COLO668 (cell line): ENCODE results near the gene GLT6D1.

ENCODE experiments used
- DNase-seq: peaks from one replicate; lab custom pipeline; 2025; ENCODE audit not compliant: unreplicated experiment; lab: John Stamatoyannopoulos, UW

GLT6D1 gene

DNA sequence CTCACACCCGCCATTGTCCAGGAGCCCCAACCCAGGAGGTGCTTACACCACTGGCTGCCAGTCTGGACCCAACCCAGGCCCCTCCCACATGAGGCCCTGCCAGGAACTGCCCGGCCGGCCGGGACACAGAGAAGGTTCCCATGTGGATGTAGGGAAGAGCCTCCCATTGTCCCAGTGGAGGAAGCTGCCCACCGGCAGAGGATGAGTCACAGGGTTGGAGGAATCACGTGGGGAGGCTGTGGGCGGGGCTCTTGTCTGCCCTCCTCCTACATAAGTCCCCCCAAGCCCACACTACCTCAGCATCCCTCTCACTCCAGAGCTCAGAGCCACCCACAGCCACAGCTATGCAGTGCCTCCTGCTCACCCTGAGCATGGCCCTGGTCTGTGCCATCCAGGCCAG, 51.7 kb downstream of the GLT6D1 start:
- no peak for DNase-seq

DNA sequence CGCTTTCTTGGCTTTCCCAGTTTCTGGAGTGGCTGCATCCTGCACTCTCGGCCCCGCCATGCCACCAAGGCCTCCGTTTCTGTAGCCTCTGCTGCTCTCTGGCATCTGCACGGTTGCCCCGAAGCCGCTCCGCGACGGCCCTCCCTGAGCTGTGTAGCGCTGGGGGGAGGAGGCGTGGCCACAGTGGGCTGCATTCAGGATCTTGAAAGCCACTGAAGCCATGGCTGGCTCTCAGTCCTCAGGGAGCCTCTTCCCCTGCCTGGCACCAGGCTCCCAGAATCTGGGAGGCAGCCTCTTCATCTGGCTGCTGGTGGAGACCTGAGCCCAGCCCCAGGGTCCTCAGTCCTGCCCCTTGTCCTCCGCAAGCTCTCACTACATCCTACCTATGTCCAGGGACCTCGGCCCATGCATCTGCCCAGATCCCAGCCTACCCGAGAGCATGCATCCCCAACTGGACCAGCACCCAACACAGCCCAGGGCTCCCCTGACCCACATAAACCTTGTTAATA, 52.7 kb downstream of the GLT6D1 start:
- DNase-seq, result no peak

DNA sequence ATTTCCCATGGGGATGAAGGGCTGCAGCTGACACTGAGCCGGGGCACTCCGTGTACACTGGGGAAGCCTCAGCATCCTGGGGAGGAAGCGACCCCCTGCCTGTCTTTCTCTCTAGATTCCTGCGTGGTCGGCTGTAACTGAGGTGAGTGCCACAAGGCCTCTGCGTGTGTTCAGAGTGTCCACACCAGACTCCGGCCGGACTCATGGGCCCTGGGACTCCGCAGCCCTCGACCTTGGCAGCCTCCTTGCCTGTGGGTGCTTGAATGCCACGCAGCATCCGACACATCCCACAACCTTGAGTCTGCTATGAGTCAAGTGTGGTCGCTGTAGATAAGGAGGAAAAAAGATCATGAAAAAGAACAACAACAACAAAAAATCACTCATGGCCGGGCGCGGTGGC, 54.4 kb downstream of the GLT6D1 start:
- no peak for DNase-seq

DNA sequence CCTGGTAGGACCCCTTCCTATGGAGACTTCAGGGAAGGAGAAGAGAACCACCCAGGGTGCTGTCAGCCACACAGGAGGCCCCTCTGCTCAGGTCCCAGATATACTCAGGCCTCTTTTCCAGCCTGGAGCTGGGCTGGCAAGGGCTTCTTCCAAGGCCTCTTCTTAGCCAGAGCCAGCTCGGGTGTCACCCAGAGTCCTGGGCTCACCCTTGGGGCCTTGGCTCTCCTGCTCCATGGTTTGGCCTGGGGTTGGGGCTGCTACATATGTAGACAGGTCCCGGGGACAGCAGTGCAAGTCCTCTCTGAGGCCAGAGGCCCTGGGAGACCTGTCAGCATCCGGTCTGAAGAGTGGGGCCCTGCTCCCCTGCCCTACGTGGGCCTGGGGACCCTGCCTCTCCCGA, 55.0 kb downstream of the GLT6D1 start:
- DNase-seq, result no peak

DNA sequence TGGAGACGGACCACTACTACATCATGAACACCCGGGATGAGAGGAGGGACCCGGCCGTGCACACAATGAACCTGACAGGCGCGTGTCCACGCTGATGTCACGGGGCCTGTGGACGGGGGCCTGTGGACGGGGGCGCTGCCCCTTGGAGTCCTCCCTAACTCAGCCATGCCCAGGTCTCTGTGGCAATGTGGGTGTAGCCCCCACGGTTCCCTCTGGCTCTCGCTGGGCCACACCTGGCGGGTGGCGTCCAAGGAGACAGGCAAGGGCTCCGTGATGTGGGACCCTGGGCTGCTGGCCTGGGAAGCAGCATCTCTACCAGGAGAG, 55.7 kb downstream of the GLT6D1 start:
- no peak for DNase-seq

DNA sequence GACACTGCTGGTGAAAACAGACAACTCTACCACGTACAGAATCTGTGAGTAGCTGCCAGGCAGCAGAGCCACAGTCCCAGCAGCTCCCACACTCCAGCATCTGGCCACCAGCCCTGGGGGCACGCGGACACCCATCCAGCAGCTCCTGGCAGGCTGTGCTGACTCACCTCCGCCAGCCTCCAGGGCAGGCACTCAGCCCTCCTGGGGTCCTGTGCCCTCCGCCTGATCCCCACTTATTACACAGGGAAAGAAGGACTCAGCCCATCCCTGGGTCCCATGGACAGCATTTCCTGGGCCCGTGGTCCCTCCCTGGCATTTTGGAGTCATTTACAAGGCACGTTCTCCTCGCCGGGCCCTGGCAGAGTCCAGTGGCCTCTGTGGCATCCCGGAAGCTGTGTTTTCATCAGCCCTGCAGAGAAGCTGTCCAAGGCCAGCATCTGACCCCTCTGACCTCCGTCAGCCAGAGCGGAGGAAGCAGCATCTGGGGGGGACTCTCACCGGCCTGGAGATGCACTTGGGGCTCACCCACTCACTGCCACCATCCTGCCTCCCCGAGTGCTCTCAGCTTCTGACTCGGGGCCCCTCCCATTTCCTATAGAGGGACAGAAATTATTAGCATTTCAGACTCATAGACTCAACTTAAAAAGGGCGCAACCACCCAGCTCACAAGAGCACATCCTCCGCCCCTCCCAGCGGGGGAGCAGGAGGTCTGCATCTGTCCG, 56.2 kb downstream of the GLT6D1 start:
- DNase-seq, result no peak

DNA sequence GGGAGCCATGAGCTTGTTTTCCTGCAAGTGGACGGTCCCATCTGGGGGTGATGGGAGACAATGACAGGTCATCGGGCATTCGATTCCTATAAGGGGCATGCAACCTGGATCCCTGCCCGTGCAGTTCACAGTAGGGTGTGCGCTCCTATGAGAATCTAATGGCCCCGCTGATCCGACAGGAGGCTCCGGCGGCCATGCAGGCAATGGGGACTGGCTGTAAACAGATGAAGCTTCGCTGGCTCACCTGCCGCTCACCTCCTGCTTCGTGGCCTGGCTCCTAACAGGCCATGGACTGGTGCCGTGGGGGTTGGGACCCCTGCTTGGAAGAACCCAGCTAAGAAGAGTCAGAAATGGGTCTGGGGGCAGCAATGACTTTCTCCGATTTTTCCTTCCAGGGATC, 56.8 kb downstream of the GLT6D1 start:
- DNase-seq, result no peak

DNA sequence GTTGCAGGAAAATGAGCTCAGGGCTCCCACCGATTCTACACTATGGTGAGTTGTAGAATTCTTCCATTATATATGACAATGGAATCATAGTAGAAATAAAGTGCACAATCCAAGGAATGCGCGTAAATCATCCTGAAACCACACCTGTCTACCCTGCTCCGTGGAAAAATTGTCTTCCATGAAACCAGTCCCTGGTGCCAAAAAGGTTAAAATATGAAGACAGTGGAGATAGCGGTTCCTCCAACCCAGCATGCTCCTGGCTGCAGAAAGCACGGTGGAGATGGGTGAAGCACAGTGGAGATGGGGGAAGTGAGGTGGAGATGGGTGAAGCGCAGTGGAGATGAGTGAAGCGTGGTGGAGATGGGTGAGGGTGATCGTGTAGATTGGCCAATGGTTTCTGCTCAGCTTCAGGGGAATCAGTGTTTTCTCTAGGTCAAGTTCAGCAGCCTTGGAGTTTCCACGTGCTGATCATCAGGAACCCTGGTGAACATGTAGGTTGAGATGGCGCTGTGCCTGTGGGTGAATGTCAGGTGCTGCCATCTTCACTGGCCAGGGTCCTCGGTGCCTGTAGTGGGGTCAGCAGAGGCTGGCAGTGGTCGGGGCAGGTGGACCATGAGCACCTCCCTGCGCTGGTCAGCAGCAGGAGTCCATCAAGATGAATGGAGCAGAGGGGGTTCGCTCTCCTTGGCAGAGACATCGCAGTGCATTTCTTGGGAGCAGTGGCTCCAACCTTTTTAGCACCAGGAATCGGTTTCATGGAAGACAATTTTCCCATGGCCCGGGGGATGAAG, 57.5 kb downstream of the GLT6D1 start:
- no peak for DNase-seq

DNA sequence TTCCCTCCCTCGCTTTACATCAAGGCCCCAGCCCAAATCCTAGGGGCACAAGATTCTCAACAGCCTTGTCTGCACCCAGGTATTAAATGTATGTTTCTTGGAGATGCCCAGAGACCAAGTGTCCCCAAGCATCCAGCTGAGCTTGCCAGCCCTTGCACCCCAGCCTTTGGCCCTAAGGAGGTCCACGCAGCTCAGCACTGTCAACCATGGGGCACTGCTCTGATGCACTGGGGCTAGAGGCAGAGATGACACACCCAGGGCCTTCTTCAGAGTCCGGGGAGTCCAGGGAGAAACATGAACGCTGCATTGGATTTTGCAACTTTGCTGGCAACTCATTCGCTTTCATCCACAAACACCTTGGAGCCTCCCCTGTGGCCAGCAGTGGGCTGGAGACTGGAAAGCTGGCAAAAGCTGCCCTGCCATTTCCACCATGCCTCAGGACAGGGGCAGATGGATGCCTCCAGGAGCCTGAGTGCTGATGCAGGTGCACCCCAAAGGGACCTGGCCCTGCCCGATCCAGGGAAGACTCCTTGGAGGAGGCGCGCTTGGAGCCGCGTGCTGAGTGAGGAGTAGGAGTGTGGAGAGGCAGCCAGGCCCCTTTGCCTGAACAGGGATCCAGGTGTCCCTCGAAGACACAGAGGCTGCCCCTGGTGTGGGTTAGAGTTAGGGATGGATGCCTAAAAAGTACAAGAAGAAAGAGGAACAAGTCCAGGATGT, 58.5 kb downstream of the GLT6D1 start:
- no peak for DNase-seq

DNA sequence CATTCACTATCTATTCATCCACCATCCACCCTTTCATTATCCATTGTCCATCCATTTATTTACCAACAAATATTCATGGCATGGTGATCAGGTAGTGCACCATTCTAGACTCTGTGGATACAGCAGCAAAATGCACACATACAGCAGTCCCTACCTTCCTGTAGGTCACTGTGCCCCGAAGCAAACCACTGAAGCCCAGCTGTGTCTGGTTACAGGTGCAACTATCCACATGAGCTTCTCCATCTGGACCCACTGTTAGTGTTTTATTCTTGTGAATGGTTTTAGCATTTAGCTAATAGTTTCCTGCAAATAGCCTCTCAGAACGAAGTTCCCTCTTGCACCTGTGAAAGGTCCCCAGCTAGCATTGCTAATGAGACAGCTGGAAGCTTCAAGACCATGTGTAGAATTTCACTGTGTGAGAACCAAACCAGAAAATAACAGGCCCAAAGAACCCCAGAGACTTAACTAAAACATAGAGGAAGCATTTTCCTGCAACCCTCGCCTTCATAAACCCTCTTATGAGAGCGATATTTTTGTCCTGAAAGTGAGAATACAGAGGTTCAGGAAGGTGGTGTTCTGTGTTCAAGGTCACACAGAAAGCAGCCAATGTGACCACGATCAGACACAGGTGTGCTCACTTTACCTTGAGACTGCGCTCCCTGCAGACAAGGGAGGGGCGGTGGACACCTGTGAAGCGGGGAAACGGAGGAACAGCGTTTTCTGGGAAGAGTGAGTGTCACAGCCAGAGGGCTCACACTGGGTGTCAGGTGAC, 59.3 kb downstream of the GLT6D1 start:
- DNase-seq, result no peak

DNA sequence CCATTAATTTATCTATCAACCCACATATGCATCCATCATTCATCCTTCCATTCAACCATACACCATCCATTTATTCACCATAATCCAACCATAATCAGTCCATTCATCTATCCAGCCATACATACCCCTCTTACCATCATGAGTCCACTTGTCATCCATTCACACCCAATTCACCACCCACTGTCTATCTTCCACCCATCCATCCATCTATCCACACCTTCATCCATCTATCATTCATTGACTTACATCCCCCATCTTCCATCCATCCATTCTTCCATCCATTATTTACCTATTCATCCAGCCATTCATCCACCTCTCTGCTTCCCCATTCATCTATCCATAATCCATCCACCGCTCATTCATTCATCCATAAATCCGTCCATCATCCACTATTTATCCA, 60.0 kb downstream of the GLT6D1 start:
- no peak for DNase-seq

DNA sequence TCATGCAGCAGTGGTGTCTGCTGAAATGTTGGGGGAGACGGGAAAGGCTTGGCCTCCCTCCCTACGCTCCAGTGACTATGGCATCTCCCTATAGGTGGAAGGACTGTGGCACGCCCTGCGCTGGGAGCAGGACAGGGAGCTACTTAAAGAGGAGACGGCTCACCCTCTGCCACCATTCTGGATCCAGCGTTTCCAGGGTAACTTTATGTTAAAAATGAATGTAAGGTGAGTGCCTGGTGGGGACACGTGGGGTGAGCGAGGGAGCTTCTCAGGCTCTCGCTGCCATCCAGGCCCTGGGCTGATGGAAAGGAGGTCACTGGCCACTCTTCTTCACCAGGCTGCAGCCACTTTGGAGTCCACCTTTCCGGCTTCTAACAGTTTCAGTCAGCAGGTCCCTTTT, 62.1 kb downstream of the GLT6D1 start:
- DNase-seq, result no peak

DNA sequence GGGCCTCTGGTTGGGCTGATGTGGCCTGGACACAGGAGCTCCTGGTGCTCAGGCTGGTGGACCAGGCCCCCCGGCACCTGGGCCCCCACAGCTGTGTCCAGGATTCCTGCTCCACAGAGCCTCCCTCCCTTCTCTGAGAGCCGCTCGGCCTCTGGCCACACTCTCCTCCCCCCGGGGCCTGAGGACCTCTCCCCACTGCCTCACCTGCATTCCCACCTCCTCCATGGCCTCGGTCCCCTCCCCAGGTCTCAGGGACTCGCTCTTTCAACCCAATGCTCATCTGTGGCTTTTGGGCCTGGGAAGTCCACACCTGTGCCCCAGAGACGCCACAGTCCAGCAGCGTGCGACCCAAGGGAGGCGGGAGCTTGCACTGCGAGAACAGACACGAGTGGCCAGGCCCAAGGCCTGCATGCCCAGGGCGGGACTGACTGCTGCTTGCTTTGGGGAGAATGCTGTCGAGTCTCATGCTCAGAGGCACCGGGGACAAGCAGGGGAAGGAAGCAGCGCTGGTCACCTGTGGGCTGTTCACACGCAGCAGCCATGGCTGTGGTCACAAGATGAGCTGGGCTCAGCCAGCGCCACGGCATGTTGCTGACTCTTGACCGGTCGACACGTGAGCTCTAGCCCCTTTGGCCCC, 63.2 kb downstream of the GLT6D1 start:
- DNase-seq, result no peak

DNA sequence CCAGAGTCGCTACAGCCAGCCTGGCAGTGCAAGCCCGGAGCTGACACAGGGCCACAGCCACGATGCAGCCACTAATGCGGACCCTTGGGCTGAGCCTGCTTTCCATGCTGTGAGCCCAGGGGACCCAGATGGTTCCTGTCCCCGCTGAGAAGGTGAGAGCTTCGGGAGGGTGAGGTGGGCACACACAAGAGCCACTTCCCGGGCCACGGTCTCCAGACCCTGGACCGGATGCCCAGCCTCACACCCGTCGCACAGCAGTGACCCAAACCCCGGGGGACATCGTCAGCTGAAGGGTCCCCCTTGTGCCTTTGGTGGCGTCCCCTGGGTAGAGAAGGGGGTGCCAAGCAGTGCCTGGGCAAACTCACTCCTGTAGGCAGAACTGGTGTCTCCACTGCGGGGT, 64.4 kb downstream of the GLT6D1 start:
- no peak for DNase-seq

DNA sequence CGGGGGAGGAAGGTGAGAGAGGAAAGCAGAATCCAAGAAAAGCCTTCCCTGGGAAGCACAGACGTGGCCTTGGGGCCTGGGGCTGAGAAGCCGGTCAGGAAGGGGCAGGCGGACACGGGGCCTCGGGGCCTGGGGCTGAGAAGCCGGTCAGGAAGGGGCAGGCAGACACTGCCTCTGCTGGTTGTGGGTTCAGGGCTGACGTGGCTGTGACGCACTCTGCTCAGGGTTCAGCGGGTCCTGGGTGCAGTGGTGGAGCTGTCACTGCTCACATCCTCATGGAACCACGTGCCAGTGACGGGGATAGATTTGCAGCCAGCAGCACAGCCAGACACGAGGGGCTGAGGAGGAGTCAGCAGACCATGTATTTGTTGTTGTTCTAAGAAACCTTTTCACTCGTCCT, 65.0 kb downstream of the GLT6D1 start:
- DNase-seq, result no peak
